Common myeloid progenitor, CD34-positive (primary cell): ENCODE data around the gene EXD1.

Experiments used
- CTCF ChIA-PET: fragments of 350-600 bp; sonication (Branson Sonifier 250); formaldehyde crosslinking; loops from one replicate; lab custom pipeline; 2021; ENCODE audit warnings: antibody characterized with exemption; lab: Charles Lee
- POLR2A ChIA-PET: fragments of 350-600 bp; sonication (Branson Sonifier 250); formaldehyde crosslinking; loops from one replicate; lab custom pipeline; 2021; ENCODE audit warnings: antibody characterized with exemption; lab: Charles Lee
- DNase-seq, 3 donors: peaks; one replicate each; pipeline versions ENCODE4 v3.0.0 to v3.0.0-alpha.2; 2013
- H3K27ac ChIP-seq, 2 experiments: 1 replicate in 1 of 2; 2 replicates in 1 of 2; pipeline ENCODE4 v1.7.0; 2013; ENCODE audit warnings: inconsistent platforms in 2 of 2, low read length in 2 of 2, mild to moderate bottlenecking in 2 of 2, low read depth in 1 of 2, moderate library complexity in 1 of 2; ENCODE audit not compliant: severe bottlenecking in 2 of 2, insufficient read depth in 1 of 2, poor library complexity in 1 of 2
- H3K27me3 ChIP-seq, 5 experiments: replicated peaks in 2 of 5; 1 replicate in 3 of 5; 2 replicates in 2 of 5; pipeline versions ENCODE4 v1.6.1 to v1.7.0; 2013; ENCODE audit warnings: low read length in 4 of 5, mild to moderate bottlenecking in 2 of 5, moderate library complexity in 2 of 5, inconsistent platforms in 1 of 5; ENCODE audit not compliant: insufficient read depth in 5 of 5, control insufficient read depth in 4 of 5
- H3K36me3 ChIP-seq, 4 experiments: 1 replicate in 2 of 4; 2 replicates in 2 of 4; pipeline versions ENCODE4 v1.6.1 to v1.7.0; 2013; ENCODE audit warnings: low read length in 3 of 4, control low read depth in 1 of 4, mild to moderate bottlenecking in 1 of 4; ENCODE audit not compliant: control insufficient read depth in 4 of 4, insufficient read depth in 4 of 4
- H3K4me1 ChIP-seq, 4 experiments: 1 replicate in 3 of 4; 2 replicates in 1 of 4; pipeline versions ENCODE4 v1.6.1 to v1.7.1; 2013; ENCODE audit warnings: low read length in 3 of 4, mild to moderate bottlenecking in 3 of 4, control low read depth in 1 of 4, inconsistent platforms in 1 of 4, moderate library complexity in 1 of 4; ENCODE audit not compliant: control insufficient read depth in 4 of 4, insufficient read depth in 4 of 4; ENCODE audit errors: control extremely low read depth in 1 of 4
- H3K4me3 ChIP-seq, 7 experiments: 1 replicate in 4 of 7; 2 replicates in 3 of 7; pipeline versions ENCODE4 v1.5.1 to v1.7.0; 2013; ENCODE audit warnings: mild to moderate bottlenecking in 7 of 7, low read length in 6 of 7, moderate library complexity in 6 of 7, inconsistent platforms in 2 of 7, low read depth in 2 of 7, control low read depth in 1 of 7; ENCODE audit not compliant: insufficient read depth in 4 of 7, control insufficient read depth in 1 of 7; ENCODE audit errors: extremely low read depth in 1 of 7
- H3K9me3 ChIP-seq, 5 experiments: 1 replicate in 4 of 5; 2 replicates in 1 of 5; pipeline versions ENCODE4 v1.6.1 to v1.7.1; 2013; ENCODE audit warnings: low read length in 4 of 5, mild to moderate bottlenecking in 2 of 5, inconsistent platforms in 1 of 5, low read depth in 1 of 5, moderate library complexity in 1 of 5; ENCODE audit not compliant: control insufficient read depth in 4 of 5, insufficient read depth in 2 of 5; ENCODE audit errors: control extremely low read depth in 1 of 5
- WGBS: methylation state at CpG from one replicate; pipeline ENCODE4 v1.1.5; 2013; ENCODE audit not compliant: insufficient coverage; 5-methylcytosine and 5-hydroxymethylcytosine counted together

The EXD1 gene

DNA sequence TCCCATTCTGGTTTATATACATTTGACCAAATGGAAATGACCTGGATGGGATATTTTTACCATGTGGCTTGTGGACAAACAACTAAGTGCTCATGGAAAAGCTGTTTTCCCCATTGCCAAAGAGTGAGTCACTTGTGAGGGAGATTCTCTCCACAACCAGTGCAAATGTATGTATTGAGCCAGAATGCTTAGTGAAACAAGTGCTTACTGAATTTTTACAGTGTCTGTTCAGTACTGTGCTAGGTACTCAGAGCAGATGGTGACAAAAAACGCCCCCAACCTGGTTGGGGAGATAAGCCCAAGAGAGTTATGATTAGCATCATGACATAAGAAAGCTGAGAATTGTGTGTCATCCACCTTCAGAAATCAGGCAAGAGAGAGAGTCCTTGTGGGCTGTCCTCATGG lies 2.8 kb upstream of the EXD1 start:
- peak in 2 of 3 donors; percentile 10 to 24 for DNase-seq
- Histone ChIP-seq H3K4me1 (peaks cover 7 to 23% (median 10%) of the 10 kb centered on the region in 4 experiments), H3K27me3 (no peaks in the 10 kb centered on the region), H3K36me3 (peaks cover 0 to 2% (median 0%) of the 10 kb centered on the region in 4 experiments), H3K9me3 (no peaks in the 10 kb centered on the region), H3K4me3 (no peak overlapping the region), H3K27ac (no peak overlapping the region)
- POLR2A ChIA-PET, result no interaction called here
- 92% methylated on average over 1 of the region's 1 CpG for WGBS
- CTCF ChIA-PET, result interaction anchor here (0.9 to 1.5 kb wide), 2 partner anchors 9 to 327 kb away, joined by 3 read pairs; no protein-coding TSS in a partner anchor

GRCh38 chr15:41231422-41232226 lies 1.1 kb upstream of the EXD1 start:
- Histone ChIP-seq H3K27me3 (no peaks in the 10 kb centered on the region), H3K36me3 (peaks cover 0 to 2% (median 0%) of the 10 kb centered on the region in 4 experiments), H3K27ac (peak overlapping the region; percentile 58 to 86), H3K9me3 (no peaks in the 10 kb centered on the region), H3K4me3 (peak overlapping the region; percentile 67 to 96 (median 86)), H3K4me1 (peaks cover 7 to 23% (median 10%) of the 10 kb centered on the region in 4 experiments)
- ChIA-PET POLR2A (interaction anchor here (0.6 to 1.5 kb wide), 4 partner anchors 9 to 52 kb away, joined by 3 to 4 read pairs (median 4); no protein-coding TSS in a partner anchor), CTCF (interaction anchor here (0.7 to 2.7 kb wide), 5 partner anchors 9 to 331 kb away, joined by 3 to 9 read pairs (median 3); partner anchors contain the start of genes NUSAP1 and OIP5)
- WGBS, result 4% methylated on average over 22 of the region's 28 CpGs
- DNase-seq, result no peak

DNA sequence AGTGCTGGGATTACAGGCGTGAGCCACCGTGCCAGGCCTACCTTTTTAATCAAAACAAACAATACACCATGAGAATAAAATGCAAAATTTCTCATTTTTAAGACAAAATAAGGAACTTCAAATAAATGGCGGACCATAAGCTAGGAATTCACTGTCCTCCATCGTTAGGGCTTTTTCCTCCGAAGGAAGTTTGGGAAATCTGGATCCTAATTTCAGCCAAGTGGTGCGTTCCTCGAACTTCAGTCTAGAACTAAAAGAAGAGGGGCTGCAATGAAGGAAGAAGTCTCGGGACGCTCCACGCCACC lies 260 bp downstream of the EXD1 start:
- ChIA-PET CTCF (interaction anchor here (0.8 to 2.7 kb wide), 3 partner anchors 29 to 118 kb away, joined by 3 to 8 read pairs (median 3); no protein-coding TSS in a partner anchor), POLR2A (interaction anchor here (1.5 kb wide), 1 partner anchor 11 kb away, joined by 4 read pairs; no protein-coding TSS in a partner anchor)
- WGBS, result 24% methylated on average over 8 of the region's 10 CpGs
- Histone ChIP-seq H3K9me3 (no peaks in the 10 kb centered on the region), H3K4me1 (peaks cover 7 to 23% (median 10%) of the 10 kb centered on the region in 4 experiments), H3K36me3 (peaks cover 0 to 2% (median 0%) of the 10 kb centered on the region in 4 experiments), H3K4me3 (peak overlapping the region in 3 of 7 experiments; percentile 48 to 96 (median 86)), H3K27ac (peak overlapping the region in 1 of 2 experiments; percentile 86), H3K27me3 (no peaks in the 10 kb centered on the region)
- no peak for DNase-seq

GRCh38 chr15:41219381-41219780 lies 11.2 kb downstream of the EXD1 start:
- DNase-seq, result no peak
- POLR2A ChIA-PET, result no interaction called here
- peaks cover 0 to 2% (median 0%) of the 10 kb centered on the region in 5 experiments for H3K27me3 ChIP-seq
- CTCF ChIA-PET, result no interaction called here
- H3K9me3 ChIP-seq, result no peaks in the 10 kb centered on the region
- H3K36me3 ChIP-seq, result no peaks in the 10 kb centered on the region
- H3K4me3 ChIP-seq, result no peak overlapping the region
- no CpG with 5 or more reads among the region's 3 CpGs for WGBS
- H3K4me1 ChIP-seq, result no peaks in the 10 kb centered on the region
- H3K27ac ChIP-seq, result no peak overlapping the region

DNA sequence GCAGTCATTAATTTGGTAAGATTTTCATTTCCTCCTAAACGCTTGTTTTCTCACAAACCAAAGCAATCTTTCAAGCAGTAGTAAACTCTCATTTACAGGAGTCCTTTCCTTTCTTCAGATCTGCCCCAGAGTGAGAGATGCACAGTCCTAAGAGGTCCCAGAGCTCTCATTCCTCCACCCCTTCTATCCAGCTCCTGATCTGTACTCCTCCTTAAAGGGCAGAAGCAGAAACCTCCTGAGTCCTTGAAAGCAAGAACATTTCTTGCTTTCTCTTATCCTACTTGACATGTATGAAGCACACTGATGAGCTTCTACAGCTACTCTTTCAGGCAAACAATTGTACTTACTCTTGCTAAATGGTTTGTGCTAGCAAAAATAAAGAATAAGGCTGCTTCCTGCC lies 11.7 kb downstream of the EXD1 start:
- H3K4me1 ChIP-seq, result no peaks in the 10 kb centered on the region
- DNase-seq, result no peak
- WGBS, result 25% methylated on average over 1 of the region's 1 CpG
- H3K36me3 ChIP-seq, result no peaks in the 10 kb centered on the region
- H3K9me3 ChIP-seq, result no peaks in the 10 kb centered on the region
- H3K4me3 ChIP-seq, result no peak overlapping the region
- H3K27ac ChIP-seq, result no peak overlapping the region
- ChIA-PET CTCF (no interaction called here), POLR2A (no interaction called here)
- H3K27me3 ChIP-seq, result peaks cover 0 to 2% (median 0%) of the 10 kb centered on the region in 5 experiments

DNA sequence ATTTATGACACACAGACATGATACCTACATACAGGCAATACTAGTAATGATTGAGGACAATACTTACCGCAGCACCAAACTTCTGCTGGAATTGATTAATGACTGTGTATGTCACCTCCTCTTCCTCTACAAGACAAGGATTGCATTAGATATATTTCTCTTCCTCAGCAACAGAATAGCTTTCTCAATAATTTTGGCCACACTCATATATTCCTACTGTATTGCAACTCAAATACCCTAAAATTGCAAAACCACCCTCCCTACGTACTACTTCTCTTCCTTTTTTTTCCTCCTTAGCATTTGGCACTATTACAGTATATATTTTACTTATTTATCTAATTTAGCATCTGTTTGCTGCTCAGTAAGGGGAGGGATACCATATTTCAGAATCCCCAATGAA lies 14.8 kb downstream of the EXD1 start:
- CTCF ChIA-PET, result no interaction called here
- WGBS, result no CpG with 5 or more reads among the region's 2 CpGs

More for the DNA sequence above, 14.8 kb downstream of the EXD1 start:
- POLR2A ChIA-PET, result no interaction called here
- no peaks in the 10 kb centered on the region for H3K9me3 ChIP-seq
- no peak overlapping the region for H3K4me3 ChIP-seq
- no peaks in the 10 kb centered on the region for H3K36me3 ChIP-seq
- no peaks in the 10 kb centered on the region for H3K4me1 ChIP-seq
- no peak overlapping the region for H3K27ac ChIP-seq
- H3K27me3 ChIP-seq, result peaks cover 0 to 2% (median 0%) of the 10 kb centered on the region in 5 experiments
- peak in 2 of 3 donors; percentile 6 for DNase-seq
